OCI-LY3 (cell line): ENCODE results near the gene PEX12.

Experiments used
- EZH2phosphoT487 ChIP-seq: fragments of 200-600 bp; shearing (Covaris generic); IDR thresholded peaks from 2 replicates; pipeline ENCODE4 v1.6.1; 2018; ENCODE audit warnings: antibody characterized with exemption, mixed run types, low read depth
- TF ChIP-seq, protein P1 (sequence below): fragments of 200-600, 300-600 bp; sonication (generic); IDR thresholded peaks from 2 replicates; pipeline ENCODE4 v1.5.1; 2014; ENCODE audit warnings: antibody characterized with exemption, low read length, low read depth

DNA sequence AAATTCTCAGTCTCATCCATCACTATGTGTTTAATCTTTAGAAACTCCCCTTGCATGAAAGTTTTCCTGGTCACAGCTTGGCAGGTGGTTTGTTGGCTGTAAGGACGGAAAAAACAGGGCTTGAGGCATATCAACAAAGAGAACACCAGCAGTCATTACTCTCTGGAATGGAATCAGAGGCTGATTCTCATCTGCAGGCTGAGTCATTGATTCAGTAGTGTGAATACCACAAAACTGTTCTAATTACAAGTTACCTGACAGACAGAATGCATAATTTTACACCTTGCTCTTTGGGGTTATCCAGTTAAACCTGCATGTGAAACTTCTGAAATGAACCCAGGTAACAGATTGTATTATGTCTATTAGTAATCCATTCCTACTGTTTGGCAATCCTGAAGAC is 29.4 kb downstream of the PEX12 start:
- TF ChIP-seq, protein P1, sequence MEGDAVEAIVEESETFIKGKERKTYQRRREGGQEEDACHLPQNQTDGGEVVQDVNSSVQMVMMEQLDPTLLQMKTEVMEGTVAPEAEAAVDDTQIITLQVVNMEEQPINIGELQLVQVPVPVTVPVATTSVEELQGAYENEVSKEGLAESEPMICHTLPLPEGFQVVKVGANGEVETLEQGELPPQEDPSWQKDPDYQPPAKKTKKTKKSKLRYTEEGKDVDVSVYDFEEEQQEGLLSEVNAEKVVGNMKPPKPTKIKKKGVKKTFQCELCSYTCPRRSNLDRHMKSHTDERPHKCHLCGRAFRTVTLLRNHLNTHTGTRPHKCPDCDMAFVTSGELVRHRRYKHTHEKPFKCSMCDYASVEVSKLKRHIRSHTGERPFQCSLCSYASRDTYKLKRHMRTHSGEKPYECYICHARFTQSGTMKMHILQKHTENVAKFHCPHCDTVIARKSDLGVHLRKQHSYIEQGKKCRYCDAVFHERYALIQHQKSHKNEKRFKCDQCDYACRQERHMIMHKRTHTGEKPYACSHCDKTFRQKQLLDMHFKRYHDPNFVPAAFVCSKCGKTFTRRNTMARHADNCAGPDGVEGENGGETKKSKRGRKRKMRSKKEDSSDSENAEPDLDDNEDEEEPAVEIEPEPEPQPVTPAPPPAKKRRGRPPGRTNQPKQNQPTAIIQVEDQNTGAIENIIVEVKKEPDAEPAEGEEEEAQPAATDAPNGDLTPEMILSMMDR = no peak
- TF ChIP-seq EZH2phosphoT487 = no peak
